GM21360 (cell line): ENCODE results near the gene TCN2.
"Not testable (repeated sequence)": the region's sequence is repeated elsewhere in the genome, so short reads cannot be mapped to it uniquely, and the experiment has no call there.

Source experiments
- ATAC-seq: cut with Tn5 transposase; IDR thresholded peaks from one replicate; pipeline ENCODE4 v1.9.1; 2021; ENCODE audit warnings: mild to moderate bottlenecking, moderate library complexity; ENCODE audit not compliant: unreplicated experiment

TCN2 gene

DNA sequence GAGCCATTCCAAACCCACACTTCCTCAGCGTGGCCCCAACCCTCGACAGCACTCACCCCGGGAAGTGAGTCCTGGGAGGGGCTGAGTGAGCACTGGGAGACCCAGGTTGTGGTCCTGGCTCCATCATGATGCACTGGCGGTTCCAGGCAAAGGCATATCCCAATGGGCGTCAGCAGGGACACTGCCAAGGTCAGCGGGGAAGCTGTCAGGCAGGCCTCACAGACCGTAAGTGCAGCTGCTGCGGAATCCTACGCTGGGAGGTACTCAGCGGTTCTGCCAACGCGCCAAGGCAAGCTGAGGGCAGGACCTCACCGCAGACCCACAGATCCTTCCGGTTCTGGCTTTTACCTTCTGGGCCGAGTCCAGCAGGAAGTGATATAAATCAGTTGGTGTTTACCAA, 31.1 kb upstream of the TCN2 start:
- no peak for ATAC-seq

- ATAC-seq = no peak
Observed at GRCh38 chr22:30578481-30578880, 28.5 kb upstream of the TCN2 start.

GRCh38 chr22:30580896-30581295, 26.1 kb upstream of the TCN2 start:
- no peak for ATAC-seq

DNA sequence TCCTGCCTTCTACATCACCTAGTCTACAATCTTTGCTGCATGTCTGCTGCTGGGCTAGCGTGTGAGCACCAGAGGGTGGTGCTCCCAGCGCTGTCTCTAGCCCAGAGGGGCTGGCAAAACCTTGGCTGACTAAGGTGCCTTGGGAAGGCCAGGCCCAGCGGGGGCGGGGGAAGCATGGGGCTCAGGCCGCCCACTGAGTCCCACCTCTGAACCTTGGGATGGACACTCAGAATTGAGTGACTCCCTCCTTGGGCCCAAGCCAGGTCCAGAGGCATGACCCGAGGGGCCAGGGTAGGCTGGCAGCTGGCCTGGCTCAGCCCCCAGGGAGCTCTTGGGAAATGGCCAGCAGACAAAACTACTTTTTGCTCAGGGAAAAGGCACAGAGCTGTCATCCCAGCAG, 24.9 kb upstream of the TCN2 start:
- no peak for ATAC-seq

- ATAC-seq = no peak
Observed at GRCh38 chr22:30582788-30583545, 24.0 kb upstream of the TCN2 start.

GRCh38 chr22:30584441-30584840, 22.5 kb upstream of the TCN2 start:
- no peak for ATAC-seq

GRCh38 chr22:30586414-30586813, 20.6 kb upstream of the TCN2 start:
- no peak for ATAC-seq

- ATAC-seq = no peak
Observed at GRCh38 chr22:30591191-30591587, 15.8 kb upstream of the TCN2 start.

DNA sequence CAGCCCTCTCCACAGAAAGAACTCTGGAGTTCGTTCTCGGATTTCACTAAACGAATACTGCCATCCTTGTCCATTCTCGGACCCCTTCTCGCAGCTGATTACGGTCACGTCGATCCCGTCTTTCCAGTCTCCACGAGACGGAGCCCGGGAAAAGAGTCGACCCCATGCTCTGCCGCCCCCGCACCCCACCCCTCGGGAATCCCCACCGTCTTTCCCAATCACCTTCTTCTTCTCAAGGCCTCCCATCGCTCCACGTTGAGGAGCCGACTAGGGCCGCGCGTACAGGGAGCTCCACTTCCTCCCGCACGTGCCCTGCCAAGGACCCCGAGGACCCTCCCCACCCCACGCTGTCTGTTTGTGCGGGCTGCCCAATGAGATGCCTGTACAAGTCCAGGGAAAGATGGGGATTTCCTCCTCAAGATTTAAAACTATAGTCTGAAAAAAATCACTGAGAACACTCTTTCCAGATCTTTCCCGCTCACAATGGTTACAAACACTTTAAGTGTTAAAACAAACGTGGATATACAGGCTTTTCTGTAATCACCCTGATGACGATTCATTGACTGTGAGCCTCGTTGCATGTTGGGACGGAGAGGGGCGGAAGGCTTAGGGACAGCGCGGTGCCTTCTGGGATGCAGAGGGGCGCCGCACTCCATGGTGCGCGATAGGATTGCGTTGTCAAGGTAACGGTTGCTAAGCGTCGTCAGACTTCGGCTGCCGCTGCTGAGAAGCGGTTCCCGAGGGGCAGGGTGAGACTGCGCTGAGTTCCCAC, 15.2 kb upstream of the TCN2 start, which contains the start of gene PES1:
TSS of gene PES1 (minus strand) at position 323 of the 772 bp plus-strand sequence. CDS start at position 246, 77 bp downstream.
- ATAC-seq = peak; percentile 93

GRCh38 chr22:30592360-30592713, 14.6 kb upstream of the TCN2 start:
- ATAC-seq = not testable (repeated sequence)

GRCh38 chr22:30596199-30596598, 10.8 kb upstream of the TCN2 start:
- ATAC-seq = no peak

DNA sequence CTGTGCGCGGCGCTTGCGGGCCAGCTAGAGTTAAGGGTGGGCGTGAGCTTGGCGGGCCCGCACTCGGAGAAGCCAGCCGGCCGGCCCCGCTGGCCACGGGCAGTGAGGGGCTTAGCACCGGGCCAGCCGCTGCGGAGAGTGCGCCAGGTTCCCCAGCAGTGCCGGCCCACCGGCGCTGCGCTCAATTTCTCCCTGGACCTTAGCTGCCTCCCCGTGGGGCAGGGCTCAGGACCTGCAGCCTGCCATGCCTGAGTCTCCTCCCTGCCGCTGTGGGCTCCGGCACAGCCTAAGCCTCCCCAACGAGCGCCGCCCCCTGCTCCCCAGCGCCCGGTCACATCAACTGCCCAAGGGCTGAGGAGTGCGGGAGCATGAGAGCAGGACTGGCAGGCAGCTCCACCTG, 10.1 kb upstream of the TCN2 start:
- ATAC-seq = no peak

DNA sequence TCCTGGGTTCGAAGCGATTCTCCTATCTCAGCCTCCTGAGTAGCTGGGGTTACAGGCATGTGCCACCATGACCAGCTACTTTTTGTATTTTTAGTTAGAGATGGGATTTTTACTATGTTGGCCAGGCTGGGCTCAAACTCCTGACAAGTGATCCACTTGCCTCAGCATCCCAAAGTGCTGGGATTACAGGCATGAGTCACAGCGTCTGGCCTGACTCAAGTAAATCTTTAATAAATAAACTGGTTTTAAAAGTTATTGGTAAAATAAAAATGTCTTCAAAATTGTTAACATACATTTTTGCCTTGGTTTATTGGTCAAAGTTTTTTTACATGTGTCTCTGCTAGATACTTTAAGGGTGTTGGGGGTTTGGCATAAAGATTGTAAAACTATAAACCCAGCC, 8.0 kb upstream of the TCN2 start:
- ATAC-seq = no peak

GRCh38 chr22:30600921-30601320, 6.1 kb upstream of the TCN2 start:
- ATAC-seq = no peak

DNA sequence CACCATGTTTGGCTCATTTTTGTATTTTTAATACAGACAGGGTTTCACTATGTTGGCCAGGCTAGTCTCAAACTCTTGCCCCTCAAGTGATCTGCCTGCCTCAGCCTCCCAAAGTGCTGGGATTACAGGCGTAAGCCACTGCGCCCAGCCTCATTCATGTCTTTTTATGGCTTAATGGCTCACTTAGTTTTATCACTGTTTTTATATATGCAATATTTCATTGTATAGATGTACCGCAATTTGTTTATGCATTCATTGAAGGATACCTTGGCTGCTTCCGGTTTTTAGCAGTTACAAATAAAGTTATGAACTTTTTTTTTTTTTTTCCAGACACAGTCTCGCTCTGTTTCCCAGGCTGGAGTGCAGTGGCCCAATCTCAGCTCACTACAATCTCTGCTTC, 5.5 kb upstream of the TCN2 start:
- no peak for ATAC-seq

DNA sequence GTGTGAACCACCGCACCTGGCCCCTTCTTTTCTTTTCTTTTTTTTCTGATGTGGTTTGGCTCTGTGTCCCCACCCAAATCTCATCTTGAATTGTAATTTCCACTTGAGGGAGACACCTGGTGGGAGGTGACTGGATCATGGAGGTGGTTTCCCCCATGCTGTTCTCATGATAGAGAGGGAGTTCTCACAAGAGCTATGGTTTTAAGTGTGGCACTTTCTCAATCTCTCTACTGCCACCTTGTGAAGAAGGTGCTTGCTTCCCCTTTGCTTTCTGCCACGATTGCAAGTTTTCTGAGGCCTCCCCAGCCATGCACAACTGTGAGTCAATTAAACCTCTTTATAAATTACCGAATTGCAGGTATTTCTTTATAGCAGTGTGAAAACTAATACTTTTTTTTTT, 4.9 kb upstream of the TCN2 start:
- no peak for ATAC-seq

GRCh38 chr22:30603801-30604200, 3.2 kb upstream of the TCN2 start:
- ATAC-seq = no peak

DNA sequence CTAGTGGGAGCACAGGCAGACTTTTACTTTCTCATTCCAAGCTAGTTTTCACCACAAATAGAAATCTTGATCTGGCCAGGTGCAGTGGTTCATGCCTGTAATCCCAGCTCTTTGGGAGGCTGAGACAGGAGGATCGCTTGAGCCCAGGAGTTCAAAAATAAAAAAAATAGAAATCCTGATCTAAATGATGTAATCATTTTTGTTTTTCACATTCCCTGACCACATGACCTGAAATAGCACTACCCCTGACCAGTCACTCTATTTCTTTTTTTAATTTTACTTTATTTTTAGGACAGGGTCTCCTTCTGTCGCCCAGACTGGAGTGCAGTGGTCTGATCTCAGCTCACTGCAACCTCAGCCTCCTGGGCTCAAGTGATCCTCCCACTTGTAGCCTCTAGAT, 2.3 kb upstream of the TCN2 start:
- no peak for ATAC-seq

GRCh38 chr22:30605449-30606110, 1.4 kb upstream of the TCN2 start:
- ATAC-seq = no peak

- no peak for ATAC-seq
Observed at GRCh38 chr22:30607300-30607930, 441 bp downstream of the TCN2 start.

DNA sequence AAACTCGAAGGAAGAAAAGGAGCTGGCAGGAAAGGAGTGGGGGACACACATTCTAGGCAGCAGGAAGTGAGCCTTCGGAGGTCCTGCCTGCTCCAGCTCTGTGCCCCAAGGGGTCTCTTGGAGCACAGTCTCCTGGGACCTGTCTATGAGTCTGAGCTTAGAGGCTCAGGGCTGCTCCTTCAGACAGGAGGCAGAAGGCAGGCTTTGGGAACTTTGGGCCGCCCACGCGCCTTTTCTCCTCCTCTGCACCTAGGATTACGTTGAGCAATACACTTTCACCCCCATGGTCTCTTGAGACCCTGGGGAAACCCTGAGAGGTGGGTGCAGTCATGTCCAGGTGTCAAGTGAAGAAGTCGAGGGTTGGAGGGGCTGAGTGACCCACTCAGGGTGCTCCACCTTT, 965 bp downstream of the TCN2 start:
- no peak for ATAC-seq
